ENCODE results near the gene MCF2L2. TPM values are rescaled to one million over a fixed set of nuclear protein-coding genes. Genes with fewer than 3 reads are reported as not detected.

MCF2L2 gene
- total RNA-seq, 4 donors from 2014 or later: 0.59 to 4.1 (median 1.7) TPM

DNA sequence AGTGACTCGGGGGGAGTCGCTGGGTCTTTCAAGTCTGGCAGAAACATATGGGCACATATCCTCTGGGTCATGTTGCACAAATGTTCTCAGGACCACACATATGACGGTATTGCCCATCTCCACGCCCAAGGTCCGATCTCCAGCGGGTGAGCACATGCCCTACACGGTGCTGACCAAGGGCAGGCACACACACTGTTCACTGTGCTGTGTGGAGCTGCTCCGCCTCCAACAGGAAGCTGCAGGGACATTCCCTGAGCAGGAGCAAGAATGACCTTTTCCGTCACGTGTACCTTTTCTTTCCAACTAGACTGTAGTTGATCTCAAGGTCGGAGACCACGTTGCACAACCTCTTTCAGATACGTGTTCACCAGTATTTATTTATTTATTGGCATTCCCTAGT is 217.1 kb downstream of the MCF2L2 start:
- no peak overlapping the region for H3K4me3 ChIP-seq
- peak in 1 of 2 donors; percentile 42 for DNase-seq
- H3K27me3 ChIP-seq: no peaks in the 10 kb centered on the region
- H3K27ac ChIP-seq: peak overlapping the region in 1 of 2 donors; percentile 37
- H3K9me3 ChIP-seq: no peaks in the 10 kb centered on the region
- no peaks in the 10 kb centered on the region for H3K4me1 ChIP-seq
- no peaks in the 10 kb centered on the region for H3K36me3 ChIP-seq
- TF ChIP-seq POLR2A (IDR thresholded peaks at IDR 0.05): no peak
- TF ChIP-seq, protein P1, sequence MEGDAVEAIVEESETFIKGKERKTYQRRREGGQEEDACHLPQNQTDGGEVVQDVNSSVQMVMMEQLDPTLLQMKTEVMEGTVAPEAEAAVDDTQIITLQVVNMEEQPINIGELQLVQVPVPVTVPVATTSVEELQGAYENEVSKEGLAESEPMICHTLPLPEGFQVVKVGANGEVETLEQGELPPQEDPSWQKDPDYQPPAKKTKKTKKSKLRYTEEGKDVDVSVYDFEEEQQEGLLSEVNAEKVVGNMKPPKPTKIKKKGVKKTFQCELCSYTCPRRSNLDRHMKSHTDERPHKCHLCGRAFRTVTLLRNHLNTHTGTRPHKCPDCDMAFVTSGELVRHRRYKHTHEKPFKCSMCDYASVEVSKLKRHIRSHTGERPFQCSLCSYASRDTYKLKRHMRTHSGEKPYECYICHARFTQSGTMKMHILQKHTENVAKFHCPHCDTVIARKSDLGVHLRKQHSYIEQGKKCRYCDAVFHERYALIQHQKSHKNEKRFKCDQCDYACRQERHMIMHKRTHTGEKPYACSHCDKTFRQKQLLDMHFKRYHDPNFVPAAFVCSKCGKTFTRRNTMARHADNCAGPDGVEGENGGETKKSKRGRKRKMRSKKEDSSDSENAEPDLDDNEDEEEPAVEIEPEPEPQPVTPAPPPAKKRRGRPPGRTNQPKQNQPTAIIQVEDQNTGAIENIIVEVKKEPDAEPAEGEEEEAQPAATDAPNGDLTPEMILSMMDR (IDR thresholded peaks at IDR 0.05): no peak
- intact Hi-C loops (cut with DNase I; ENCODE audit: low total_unique reads): no loop called here

DNA sequence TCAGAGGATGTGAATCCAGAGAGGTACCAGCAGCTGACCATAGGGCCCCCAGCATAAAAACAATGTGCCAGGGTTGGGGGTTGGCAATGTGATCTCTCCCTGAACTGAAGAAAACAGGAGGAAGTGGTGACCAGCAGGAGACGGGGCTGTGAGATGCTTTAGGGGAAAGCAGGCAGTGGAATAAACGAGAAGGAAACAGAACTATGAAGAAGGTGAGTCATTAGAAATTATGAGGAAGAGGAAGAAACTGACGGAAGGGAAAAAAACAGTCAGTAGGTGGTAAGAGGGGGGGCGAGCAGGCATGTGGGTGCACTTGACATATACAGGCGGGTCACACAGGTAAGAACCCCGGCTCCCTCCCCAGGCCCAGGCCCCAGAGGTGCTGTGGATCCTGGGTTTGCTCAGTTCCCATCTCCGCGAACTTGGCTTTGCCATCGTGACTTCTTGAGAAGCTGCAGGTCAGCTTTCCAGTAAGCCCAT is 217.5 kb downstream of the MCF2L2 start:
- Histone ChIP-seq H3K9me3 (no peaks in the 10 kb centered on the region), H3K36me3 (no peaks in the 10 kb centered on the region), H3K4me3 (no peak overlapping the region), H3K27me3 (no peaks in the 10 kb centered on the region), H3K4me1 (no peaks in the 10 kb centered on the region), H3K27ac (peak overlapping the region in 1 of 2 donors; percentile 37)
- DNase-seq: no peak
- TF ChIP-seq, protein P1 (IDR thresholded peaks at IDR 0.05): no peak
- no peak for TF ChIP-seq POLR2A (IDR thresholded peaks at IDR 0.05)
- intact Hi-C loops (cut with DNase I; ENCODE audit: low total_unique reads): no loop called here

- intact Hi-C loops (cut with DNase I; ENCODE audit: low total_unique reads): no loop called here
- no peaks in the 10 kb centered on the region for H3K4me1 ChIP-seq
- no peaks in the 10 kb centered on the region for H3K27me3 ChIP-seq
- no peak overlapping the region for H3K27ac ChIP-seq
- no peak overlapping the region for H3K4me3 ChIP-seq
- no peaks in the 10 kb centered on the region for H3K36me3 ChIP-seq
- no peak for DNase-seq
- H3K9me3 ChIP-seq: no peaks in the 10 kb centered on the region
- TF ChIP-seq, protein P1 (IDR thresholded peaks at IDR 0.05): no peak
- no peak for TF ChIP-seq POLR2A (IDR thresholded peaks at IDR 0.05)
Measured at GRCh38 chr3:183210341-183210740, 218.1 kb downstream of the MCF2L2 start.

DNA sequence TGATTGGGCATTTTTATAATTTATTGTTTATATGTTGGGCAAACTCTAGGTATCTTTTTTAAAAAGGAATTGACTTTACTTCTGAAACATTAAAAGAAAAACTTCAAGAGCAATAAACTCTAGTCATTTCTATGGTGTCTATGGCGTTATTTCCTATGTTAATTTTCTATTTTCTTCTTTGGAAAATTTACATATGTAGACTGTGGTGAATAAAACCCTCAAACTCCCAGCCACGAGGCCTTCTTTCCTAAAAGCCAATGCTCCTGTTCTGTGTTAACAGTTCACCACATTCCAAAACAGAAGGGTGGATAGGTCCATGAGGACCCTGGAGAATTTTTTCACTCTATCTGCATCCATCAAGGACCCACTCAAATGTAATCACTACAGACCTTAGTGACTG is 219.6 kb downstream of the MCF2L2 start:
- intact Hi-C loops (cut with DNase I; ENCODE audit: low total_unique reads): no loop called here

GRCh38 chr3:183208260-183208659 is 220.2 kb downstream of the MCF2L2 start:
- H3K4me3 ChIP-seq: no peak overlapping the region
- no peaks in the 10 kb centered on the region for H3K27me3 ChIP-seq
- H3K36me3 ChIP-seq: no peaks in the 10 kb centered on the region
- TF ChIP-seq POLR2A (IDR thresholded peaks at IDR 0.05): no peak
- TF ChIP-seq, protein P1 (IDR thresholded peaks at IDR 0.05): no peak
- intact Hi-C loops (cut with DNase I; ENCODE audit: low total_unique reads): no loop called here
- no peaks in the 10 kb centered on the region for H3K4me1 ChIP-seq
- no peak for DNase-seq
- no peak overlapping the region for H3K27ac ChIP-seq
- H3K9me3 ChIP-seq: peaks cover 0 to 5% of the 10 kb centered on the region in 2 donors

More for the DNA sequence above, 219.6 kb downstream of the MCF2L2 start:
- TF ChIP-seq, protein P1 (IDR thresholded peaks at IDR 0.05): no peak
- no peak for TF ChIP-seq POLR2A (IDR thresholded peaks at IDR 0.05)
- DNase-seq: no peak
- no peak overlapping the region for H3K4me3 ChIP-seq
- H3K4me1 ChIP-seq: no peaks in the 10 kb centered on the region
- peaks cover 0 to 1% of the 10 kb centered on the region in 2 donors for H3K9me3 ChIP-seq
- no peaks in the 10 kb centered on the region for H3K27me3 ChIP-seq
- H3K27ac ChIP-seq: no peak overlapping the region
- no peaks in the 10 kb centered on the region for H3K36me3 ChIP-seq

All from uterus (tissue), 4 donors.